ENCODE results near the gene EXT2.

Gene EXT2

GRCh38 chr11:44133335-44133946 lies 38.0 kb downstream of the EXT2 start:
- TF ChIP-seq CTCF (IDR thresholded peaks at IDR 0.05; ENCODE audit: low read depth, low read length, missing control alignments), result peak; percentile 81
- no peak overlapping the region for H3K4me3 ChIP-seq (ENCODE audit: low read depth, low read length)
- in situ Hi-C loops (cut with HindIII; ENCODE audit: low sequenced_read_pairs), result no loop called here
- peak; percentile 36 for DNase-seq (ENCODE audit: low read depth)

- no peak for TF ChIP-seq CTCF (IDR thresholded peaks at IDR 0.05; ENCODE audit: low read depth, low read length, missing control alignments)
- in situ Hi-C loops (cut with HindIII; ENCODE audit: low sequenced_read_pairs), result no loop called here
- no peak for DNase-seq (ENCODE audit: low read depth)
- H3K4me3 ChIP-seq (ENCODE audit: low read depth, low read length), result no peak overlapping the region
Measured at GRCh38 chr11:44134625-44135024, 39.1 kb downstream of the EXT2 start.

- peak; percentile 22 for DNase-seq (ENCODE audit: low read depth)
- TF ChIP-seq CTCF (IDR thresholded peaks at IDR 0.05; ENCODE audit: low read depth, low read length, missing control alignments), result no peak
- in situ Hi-C loops (cut with HindIII; ENCODE audit: low sequenced_read_pairs), result no loop called here
- no peak overlapping the region for H3K4me3 ChIP-seq (ENCODE audit: low read depth, low read length)
Measured at GRCh38 chr11:44136176-44136945, 40.9 kb downstream of the EXT2 start.

- H3K4me3 ChIP-seq (ENCODE audit: low read depth, low read length), result no peak overlapping the region
- TF ChIP-seq CTCF (IDR thresholded peaks at IDR 0.05; ENCODE audit: low read depth, low read length, missing control alignments), result no peak
- in situ Hi-C loops (cut with HindIII; ENCODE audit: low sequenced_read_pairs), result no loop called here
- DNase-seq (ENCODE audit: low read depth), result no peak
Measured at GRCh38 chr11:44137057-44137456, 41.6 kb downstream of the EXT2 start.

DNA sequence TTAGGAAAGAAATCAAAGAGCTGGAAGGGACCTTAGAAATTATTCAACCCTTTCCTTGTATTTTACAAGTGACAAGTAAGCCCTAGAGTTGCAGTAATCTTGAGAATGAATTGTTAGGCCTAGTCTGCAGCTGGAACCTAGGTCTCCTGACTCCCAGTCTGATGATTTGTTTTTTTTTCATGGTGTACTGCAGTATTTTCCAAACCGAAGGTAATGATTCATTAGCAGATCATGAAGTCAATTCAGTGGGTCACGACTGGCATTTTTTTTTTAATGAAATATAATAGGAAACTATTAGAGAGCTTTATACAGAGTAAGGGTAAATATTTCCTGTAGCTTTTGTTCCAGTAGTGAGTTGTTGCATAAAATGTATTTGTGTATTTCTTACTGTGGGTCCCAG lies 42.8 kb downstream of the EXT2 start:
- H3K4me3 ChIP-seq (ENCODE audit: low read depth, low read length), result no peak overlapping the region
- no peak for DNase-seq (ENCODE audit: low read depth)
- in situ Hi-C loops (cut with HindIII; ENCODE audit: low sequenced_read_pairs), result no loop called here
- no peak for TF ChIP-seq CTCF (IDR thresholded peaks at IDR 0.05; ENCODE audit: low read depth, low read length, missing control alignments)

DNA sequence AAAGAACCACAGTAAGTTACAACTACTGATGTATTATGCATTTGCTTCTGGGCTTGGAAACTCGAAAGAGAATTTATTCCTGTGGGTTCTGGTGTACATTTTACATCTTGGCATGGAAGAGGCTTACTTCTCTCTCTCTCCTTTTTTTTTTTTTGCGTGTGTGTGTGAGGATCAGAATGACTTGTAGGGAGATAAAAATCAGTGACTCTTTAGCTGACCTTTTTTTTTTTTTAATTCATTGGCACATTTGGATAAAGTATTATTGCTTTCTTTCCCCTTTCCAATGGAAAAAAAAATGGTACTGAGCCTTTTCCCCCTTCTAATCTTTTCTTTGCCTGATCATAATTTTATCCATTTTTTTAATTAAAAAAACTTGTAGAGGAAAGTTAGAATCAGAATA lies 43.5 kb downstream of the EXT2 start:
- no peak for DNase-seq (ENCODE audit: low read depth)
- in situ Hi-C loops (cut with HindIII; ENCODE audit: low sequenced_read_pairs), result no loop called here
- H3K4me3 ChIP-seq (ENCODE audit: low read depth, low read length), result no peak overlapping the region
- no peak for TF ChIP-seq CTCF (IDR thresholded peaks at IDR 0.05; ENCODE audit: low read depth, low read length, missing control alignments)

Data from astrocyte of the cerebellum (primary cell).